GM21528 (cell line): ENCODE measurements around the gene ACSL1.
"Not testable (repeated sequence)": the region's sequence is repeated elsewhere in the genome, so short reads cannot be mapped to it uniquely, and the experiment has no call there.

ENCODE experiments used
- ATAC-seq: cut with Tn5 transposase; IDR thresholded peaks from one replicate; pipeline ENCODE4 v1.9.1; 2021; ENCODE audit warnings: mild to moderate bottlenecking, moderate library complexity; ENCODE audit not compliant: unreplicated experiment, low FRiP score

ACSL1 gene

DNA sequence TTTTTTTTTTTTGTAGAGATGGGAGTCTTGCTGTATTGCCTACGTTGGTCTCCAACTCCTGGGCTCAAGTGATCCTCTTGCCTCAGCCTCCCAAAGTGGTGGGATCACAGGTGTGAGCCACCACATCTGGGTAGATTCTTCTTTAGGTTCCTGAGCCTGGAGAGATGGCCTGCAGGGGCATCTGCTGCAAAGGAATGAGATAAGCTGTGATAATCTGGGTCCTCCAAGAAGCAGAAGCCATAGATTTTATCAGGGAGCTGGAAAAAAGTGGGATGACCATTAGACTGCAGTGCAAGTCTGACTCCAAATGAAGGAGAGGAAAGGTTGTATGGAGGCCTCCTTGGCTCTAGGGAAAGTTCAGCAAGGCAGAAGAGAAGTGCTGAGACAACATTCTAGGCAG lies 19.0 kb upstream of the ACSL1 start:
- ATAC-seq: no peak

DNA sequence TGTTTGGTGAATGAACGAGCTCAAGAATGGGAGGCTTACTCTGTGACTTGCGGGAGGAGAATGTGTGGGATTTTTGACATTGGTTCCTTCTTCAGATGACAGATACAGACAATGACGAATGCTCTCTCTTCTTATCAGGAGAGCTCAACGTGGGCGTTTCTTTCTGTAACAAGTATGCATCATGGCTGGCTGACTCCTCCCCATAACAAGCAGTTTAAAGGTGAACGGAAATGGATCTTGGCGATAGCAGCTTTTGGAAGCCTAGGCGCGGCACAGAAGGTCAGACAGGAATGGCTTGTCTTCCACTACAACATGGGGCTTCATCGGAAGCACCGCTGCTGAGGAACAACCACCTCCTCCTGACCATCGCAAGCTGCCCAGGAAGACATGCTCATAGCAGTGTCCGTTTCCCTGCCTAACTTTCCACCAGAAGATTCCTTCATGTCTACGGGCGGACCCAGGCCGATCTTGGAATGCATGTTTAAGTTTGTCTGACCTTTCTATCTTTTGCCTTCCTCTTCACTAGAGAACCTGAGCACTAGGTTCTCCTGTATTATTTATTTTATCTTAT lies 18.3 kb upstream of the ACSL1 start:
- ATAC-seq: no peak

- ATAC-seq: not testable (repeated sequence)
Measured at GRCh38 chr4:184839075-184839399, 13.3 kb upstream of the ACSL1 start.

GRCh38 chr4:184838249-184839074 lies 12.7 kb upstream of the ACSL1 start:
- ATAC-seq: no peak

DNA sequence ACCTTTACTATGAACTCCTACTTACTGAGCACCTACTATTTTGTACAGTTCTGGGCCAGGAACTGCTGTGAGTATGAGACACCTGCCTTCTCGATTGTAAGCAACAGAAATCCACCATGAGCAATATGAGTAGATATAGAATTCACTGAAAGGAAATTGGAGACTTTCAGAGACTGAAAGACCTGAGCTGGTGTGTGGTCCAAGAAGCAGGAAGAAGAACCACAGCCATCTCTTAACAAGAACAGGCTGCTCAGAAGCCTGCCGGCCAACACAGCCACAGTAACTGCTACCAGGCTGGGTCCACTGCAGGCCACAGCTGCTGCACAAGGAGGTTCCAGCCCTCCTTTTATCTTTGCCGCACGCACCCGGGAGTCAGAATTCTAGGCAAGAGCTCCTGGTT lies 10.8 kb upstream of the ACSL1 start:
- no peak for ATAC-seq

GRCh38 chr4:184833046-184833838 lies 7.5 kb upstream of the ACSL1 start:
- no peak for ATAC-seq

DNA sequence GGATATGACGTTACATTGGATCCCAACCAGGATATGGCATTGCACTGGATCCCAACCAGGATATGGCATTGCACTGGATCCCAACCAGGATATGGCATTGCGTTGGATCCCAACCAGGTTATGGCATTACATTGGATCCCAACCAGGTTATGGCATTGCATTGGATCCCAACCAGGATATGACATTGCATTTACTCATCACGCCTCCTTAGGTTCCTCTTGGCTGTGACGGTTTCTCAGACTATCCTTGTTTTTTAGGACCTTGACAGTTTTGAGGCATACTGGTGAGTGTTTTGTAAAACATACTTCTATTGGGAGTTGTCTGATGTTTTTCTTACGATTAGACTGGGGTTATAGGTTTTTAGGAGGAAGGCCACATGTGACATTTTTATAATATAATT lies 5.4 kb upstream of the ACSL1 start:
- no peak for ATAC-seq

DNA sequence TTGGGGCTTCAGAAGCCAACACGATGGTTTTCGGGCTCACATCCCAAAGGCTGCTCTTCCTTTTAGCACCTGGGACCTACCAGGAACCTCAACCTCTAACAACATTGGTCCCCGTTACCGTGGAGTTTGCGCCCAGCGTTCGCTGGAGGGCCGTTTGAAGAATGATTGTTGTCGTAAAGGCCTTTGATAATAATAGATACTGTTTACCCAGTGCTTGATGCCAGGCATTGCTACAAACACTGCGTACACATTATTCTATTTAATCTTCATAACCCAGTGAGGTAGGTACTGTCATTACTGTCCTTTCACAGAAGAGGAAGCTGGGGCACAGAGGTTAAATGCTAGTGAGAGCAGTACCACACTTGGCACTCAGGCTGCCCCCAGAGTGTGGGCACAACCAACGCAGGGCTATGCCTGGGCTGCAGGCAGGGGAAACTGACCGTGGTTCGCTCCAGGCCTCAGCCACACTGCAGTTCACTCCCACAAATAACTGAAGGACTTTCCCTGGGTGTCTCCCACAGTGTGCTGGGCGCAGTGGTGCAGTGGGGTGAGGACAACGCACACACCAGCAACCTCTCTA lies 1.0 kb upstream of the ACSL1 start:
- ATAC-seq: peak; percentile 4

DNA sequence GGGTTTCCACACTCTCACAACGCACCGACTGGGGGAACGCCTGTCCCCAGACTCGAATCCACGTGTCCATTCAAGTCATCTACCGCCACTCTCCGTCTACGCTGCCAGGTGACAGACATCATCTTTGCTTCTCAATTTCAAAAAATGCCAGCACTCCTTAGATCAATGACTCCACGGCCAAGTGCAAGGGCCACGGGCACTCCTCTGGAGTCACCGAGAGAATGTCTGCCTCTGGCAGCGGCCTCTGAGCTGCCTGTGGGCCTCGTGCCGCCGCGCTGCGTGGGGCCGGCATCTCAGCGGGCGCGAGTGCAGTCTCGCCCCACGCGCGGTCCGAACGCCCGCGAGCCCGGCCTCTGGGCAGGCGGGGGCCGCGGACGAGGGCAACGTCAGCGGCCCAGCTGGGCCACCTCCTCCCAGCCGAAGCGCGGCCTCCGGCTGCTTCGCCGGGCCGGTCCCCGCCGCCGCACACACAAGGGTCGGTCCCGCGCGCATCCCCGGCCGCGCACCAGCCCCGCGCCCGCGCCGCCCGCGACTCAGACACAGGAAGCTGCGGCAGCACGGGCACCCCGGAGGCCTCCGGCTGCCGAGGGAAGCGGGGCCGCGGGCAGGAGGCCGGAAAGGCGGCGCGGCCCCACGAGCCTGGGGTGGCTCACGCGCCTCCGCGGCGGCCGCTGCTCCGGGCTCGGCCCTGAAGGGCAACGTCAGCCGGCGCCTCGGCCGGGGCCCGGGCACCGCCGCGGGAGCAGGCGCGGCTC lies 450 bp downstream of the ACSL1 start:
- peak; percentile 39 for ATAC-seq

GRCh38 chr4:184824776-184825084 lies 1.0 kb downstream of the ACSL1 start:
- ATAC-seq: no peak

- no peak for ATAC-seq
Measured at GRCh38 chr4:184824081-184824775, 1.5 kb downstream of the ACSL1 start.

GRCh38 chr4:184823014-184823413 lies 2.8 kb downstream of the ACSL1 start:
- ATAC-seq: no peak

GRCh38 chr4:184822356-184822755 lies 3.4 kb downstream of the ACSL1 start:
- no peak for ATAC-seq

DNA sequence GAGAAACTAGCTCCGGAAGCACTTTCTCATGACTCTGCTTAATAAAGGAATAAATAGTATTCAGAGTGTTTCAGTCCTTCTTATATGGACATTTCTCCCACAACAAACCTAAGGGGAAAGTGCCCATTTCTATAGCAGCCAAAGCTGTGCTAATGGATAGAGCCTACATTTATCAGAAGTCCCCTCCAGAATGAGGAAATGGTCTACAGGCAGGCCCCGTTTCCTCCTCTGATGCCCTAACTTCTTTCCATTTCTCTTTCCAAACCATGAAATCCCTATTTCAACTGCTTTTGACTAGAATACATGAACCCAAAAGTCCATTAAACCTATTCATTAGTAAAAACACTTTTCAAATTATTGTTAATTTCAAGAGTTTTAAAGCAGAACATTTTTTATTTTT lies 4.5 kb downstream of the ACSL1 start:
- ATAC-seq: no peak

GRCh38 chr4:184819786-184820185 lies 6.0 kb downstream of the ACSL1 start:
- ATAC-seq: no peak

GRCh38 chr4:184818216-184818564 lies 7.6 kb downstream of the ACSL1 start:
- ATAC-seq: peak; percentile 42

- no peak for ATAC-seq
Measured at GRCh38 chr4:184817494-184818215, 8.1 kb downstream of the ACSL1 start.

- no peak for ATAC-seq
Measured at GRCh38 chr4:184816962-184817361, 8.8 kb downstream of the ACSL1 start.

DNA sequence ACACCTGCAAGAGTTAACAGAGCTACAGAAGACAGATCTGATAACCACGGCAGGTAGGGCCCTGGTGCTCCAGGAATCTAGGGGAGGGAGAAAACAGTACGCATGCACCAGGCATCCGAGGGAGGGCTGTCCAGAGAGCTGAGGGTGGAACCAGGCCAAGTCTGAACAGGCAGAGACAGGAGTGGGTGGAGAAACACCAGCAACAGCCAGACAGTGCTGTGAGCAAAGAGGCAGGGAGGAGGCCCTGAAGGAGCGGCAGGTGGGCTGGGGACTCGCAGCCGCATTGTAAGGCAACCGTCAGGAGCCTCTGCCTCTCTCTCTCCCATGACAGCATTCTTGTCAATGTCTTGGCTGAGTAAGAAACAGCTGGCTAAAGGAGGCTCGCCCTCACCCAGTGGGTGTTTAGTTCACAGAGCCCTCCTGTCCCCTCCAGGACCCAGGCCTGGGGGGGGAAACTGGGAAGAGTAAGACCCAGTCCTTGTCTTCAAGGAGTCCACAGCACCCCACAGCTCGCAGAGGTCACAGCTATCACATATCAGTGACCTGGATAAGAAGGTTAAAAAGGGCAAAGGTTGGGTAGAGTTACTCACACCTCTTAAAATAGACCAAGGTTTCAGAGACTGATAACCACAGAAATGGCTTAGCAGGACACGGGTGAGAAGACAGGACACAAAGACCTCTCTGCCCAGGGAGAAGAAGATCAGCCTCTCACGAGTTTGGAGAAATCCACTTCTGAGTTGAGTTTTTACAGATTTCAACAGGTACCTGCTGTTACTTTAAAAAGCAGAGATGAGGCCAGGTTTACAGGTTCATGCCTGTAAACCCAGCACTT lies 10.5 kb downstream of the ACSL1 start:
- ATAC-seq: peak; percentile 74
